SHP77 treated with DMSO at 0.1 percent for 48 hours (cell line): ENCODE data around the gene ARHGAP21.

Experiments
- DNase-seq: peaks from one replicate; lab custom pipeline; 2025; lab: John Stamatoyannopoulos, UW

ARHGAP21 gene

DNA sequence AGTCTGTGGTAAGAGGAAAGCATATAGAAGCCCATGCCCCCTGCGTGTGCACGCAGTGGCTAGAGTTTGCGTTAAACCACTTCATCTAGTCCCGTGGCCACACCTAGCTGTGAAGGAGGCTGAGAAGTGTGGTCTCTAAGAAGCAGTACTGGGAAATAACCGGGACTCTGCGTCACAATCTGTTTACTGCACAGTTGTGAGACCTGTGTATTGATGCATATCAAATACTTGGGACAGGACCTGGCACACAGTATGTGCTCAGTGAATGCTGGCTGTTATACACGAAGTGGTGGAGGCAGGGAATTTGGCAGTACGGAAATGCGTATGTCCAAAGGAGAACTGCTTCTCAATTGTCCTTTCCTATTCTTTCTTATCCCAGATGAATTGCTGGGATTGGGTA, 149.5 kb downstream of the ARHGAP21 start:
- DNase-seq: no peak

DNA sequence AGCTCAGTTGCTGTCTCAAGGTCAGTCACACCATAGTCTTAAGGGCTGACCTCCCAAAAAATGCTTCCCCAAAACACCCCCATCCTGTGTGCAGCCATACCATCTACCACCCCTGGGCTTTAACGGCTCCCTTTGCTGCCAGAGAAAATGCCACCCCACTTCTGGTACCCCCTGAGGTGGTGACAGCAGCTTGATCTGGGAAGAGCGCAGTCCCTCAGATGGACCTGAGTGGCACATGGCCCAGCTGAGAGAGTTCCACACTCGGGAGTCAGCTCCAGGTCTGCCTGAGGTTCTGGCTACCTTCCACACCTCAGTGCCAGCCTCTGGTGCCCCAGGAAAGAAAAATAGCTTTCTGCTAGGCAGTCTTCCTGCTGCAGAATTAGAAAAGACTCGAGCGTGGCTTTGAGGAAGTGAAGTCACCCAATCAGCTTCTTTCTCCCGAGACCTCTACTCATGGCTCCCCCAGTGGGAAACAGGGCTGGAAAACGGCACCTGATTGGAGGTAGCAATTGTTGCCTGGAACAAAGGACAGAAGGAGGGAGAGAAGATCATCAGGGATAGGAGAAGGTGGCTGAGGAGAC, 151.7 kb downstream of the ARHGAP21 start:
- no peak for DNase-seq

- no peak for DNase-seq
Measured at GRCh38 chr10:24570658-24571426, 152.8 kb downstream of the ARHGAP21 start.

DNA sequence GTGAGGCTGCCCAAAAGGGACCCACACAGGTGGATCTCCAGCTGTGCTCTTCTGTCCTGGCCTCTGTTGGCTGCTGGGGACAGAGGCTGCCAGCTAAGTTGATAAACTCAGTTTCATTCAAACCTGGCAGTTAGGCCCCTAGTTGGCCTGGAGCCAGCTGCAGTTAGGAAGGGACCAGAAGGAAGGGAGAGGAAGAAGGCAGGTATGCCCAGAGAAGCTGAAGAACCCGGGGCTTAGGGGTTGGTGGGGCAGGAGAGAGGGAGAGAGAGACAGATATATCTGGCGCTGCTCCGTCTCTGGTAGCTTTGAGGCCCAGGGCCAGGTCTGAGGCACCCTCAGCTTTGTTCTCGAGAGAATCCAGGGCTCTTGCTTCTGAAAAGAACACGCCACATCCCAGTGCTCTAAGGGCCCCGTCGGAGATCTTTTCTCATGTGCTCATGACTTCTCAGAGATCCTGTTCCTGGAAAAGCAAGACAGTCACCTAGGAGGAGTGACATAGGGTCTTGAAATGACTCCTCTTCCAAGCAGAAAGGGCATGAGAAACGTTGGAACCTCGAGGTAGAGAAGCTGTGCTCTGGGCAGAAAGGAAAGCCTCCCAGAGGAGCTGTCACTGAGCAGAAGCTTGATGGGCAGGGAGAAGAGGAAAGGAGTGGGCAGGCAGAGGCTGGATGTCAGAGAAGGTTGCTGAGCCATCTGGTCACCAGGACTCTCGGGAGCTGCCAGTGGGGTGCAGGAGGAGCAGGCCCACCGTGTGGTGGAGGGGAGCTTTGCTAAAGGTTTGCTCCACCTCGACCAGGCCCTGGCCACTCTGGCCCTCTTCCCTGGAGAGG, 153.6 kb downstream of the ARHGAP21 start:
- no peak for DNase-seq

DNA sequence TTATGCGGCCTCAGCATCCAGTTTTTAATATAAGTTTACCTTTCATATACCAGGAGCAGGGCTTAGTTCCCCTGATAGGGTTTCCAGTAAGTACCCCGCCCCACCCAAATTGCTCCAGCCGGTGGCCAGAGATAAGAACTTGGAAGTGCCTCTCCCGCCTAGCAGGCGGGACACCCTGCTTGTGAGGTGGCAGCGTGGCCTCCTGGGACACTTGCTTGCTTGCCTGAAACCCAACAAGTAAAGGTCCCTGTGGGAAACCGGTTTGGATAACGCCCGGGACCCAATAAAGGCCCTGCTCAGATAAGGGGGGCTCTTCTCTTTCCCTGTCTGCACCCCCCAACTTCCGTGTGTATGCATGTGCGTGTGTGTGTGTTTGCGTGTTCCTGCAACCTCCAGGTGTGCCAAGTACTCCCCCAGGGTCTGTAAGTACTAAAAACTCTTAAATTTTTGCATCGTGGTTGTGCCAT, 154.3 kb downstream of the ARHGAP21 start:
- DNase-seq: no peak

- DNase-seq: no peak
Measured at GRCh38 chr10:24568042-24568441, 155.6 kb downstream of the ARHGAP21 start.

DNA sequence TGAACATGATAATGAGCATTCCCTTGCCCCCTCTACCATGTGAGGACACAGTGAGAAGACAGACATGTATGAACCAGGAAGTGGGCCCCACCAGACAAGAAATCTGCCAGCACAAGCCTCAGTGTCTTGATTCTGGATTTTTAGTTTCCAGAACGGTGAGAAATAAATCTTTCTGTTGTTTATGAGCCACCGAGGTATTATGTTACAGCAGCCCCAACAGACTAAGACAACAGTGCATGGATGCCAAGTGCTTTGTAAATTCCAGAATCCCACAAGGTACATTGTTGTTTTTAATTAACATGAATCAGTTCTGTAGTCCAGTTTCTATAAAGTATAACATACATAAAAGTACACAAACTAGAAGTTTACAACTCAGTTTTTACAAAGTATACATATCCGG, 162.2 kb downstream of the ARHGAP21 start:
- DNase-seq: no peak

GRCh38 chr10:24556750-24557742, 166.6 kb downstream of the ARHGAP21 start:
- DNase-seq: no peak

DNA sequence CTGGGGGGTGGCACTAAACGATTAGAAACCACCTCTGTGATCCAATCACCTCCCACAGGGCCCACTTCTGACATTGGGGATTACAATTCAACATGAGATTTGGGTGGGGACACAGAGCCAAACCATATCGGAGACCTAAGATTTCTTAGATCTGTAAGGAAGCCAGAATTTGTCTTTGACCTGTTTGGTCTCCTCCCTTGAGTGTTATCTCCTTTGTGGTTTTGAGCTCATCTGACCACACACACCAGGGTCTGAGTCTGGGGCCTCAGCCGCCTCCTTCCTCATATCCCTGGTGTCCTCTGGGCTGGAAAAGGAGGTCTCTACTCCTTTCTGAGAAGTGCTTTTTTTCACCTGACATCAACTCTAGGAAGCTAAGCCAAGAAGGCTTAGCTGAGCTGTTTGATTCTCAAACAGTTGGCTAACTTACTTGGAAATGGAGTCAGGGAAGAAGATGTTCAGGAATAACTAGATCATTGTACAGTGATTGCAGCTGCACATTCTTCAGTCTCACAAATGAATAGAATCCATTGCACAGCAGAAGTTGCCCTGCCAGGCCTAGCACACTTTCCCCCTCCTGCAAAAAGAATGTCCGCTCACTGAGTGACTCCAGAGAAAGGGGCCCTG, 167.4 kb downstream of the ARHGAP21 start:
- no peak for DNase-seq

DNA sequence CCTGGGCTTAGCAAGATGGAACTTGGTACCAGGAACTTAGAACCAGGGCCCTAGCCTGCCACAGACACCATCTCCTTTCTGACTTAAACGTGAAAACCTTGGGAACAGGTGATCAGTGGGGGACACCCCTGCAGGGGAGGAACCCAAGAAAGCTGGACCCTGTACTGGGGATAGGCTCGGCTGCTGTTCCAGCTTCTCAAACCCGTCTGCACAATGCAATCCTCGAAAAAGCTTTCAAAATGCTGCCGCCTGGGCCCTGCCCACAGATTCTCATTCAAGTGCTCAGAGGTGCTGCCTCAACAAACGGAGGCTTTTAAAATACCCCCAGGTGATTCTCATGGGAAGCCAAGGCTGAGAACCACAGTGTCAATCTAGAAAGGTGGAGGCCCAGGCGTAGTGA, 169.7 kb downstream of the ARHGAP21 start:
- DNase-seq: no peak

GRCh38 chr10:24553051-24553612, 170.6 kb downstream of the ARHGAP21 start:
- DNase-seq: no peak

DNA sequence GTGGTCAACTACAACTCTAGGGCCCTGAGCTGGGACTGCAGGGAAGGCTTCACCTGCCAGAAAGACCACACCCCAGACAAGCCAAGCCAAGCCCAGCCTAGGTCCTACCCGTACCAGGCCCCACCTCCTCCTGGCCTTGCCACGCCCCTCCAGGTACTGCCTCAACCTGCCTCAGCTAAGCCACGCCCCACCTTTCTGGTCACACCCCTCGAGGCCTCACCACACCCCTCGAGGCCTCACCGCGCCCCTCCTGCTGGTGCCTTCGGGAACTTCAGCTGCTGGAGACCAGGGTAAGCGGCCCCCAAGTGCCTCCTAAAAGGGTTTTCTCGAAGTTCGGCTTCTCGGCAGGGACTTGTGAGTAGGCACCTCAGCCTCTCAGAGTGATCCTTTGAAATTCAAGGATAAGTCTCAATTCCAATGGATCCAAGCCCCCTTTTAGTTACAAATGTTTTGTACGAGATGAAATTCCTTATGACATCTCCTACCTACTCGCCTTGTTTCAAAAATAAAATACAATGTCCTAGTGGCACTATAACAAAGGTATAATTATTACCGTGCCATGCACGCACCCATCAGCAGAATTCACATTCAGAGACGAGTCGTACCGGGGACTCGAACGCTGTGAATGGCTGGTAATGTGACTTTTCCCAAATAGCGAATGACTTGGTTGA, 171.2 kb downstream of the ARHGAP21 start:
- no peak for DNase-seq

DNA sequence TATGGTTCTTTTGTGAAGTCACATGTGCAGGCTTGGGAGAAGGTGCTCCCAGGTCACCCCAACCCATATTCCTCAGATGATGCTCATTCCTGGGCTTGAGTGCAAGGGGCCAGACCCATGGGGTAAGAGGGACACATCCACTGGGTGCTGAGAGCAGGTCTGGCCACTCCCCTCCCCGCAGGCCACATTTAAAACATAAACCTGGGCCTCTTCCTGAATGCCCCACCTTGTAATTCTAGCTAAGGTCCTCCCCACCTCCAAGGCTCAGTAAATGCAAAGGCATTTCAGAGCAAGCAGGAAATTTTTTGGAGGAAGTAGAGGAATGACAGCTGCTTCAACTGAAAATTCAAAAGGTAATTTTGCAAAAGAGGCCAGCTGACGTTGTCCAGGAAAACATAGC, 172.5 kb downstream of the ARHGAP21 start:
- no peak for DNase-seq

- no peak for DNase-seq
Measured at GRCh38 chr10:24550680-24551079, 173.0 kb downstream of the ARHGAP21 start.

GRCh38 chr10:24545585-24545984, 178.1 kb downstream of the ARHGAP21 start:
- no peak for DNase-seq

DNA sequence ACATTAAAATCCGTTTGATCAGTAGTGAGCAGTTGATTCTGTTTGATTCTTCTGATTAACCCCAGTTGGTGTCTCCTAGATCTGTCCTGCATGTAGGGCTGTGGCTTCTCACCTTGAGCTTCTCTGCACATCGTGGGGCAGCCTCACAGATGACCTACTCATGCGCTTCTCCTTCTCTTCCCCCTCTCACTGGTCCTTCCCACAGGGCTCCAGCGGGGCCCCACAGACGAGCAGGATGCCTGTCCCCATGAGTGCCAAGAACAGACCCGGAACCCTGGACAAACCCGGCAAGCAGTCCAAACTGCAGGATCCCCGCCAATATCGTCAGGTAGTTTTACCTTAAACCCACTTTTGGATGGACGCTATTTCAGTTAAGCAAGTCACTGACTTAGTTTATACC, 178.9 kb downstream of the ARHGAP21 start:
- DNase-seq: no peak

- DNase-seq: no peak
Measured at GRCh38 chr10:24542314-24543270, 181.1 kb downstream of the ARHGAP21 start.

GRCh38 chr10:24541239-24541753, 182.4 kb downstream of the ARHGAP21 start:
- DNase-seq: no peak

DNA sequence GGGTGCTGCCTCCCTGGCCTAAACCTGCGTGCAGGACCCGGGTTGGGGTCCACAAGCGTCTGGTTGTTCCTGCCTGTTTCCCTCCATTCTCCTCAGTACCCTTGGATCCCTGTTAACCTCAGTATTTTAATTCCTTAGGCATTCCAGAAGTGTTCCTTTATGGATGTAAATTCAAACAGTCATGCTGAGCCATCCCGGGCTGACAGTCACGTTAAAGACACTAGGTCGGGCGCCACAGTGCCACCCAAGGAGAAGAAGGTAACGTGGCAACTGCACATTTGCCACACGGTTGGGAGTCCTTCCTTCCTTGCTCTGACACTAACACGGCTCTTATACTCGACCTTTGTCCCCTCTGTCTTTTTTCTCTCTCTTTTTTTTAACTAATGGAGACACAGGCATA, 187.1 kb downstream of the ARHGAP21 start:
- no peak for DNase-seq
